Astrocyte (in vitro differentiated cells and primary cell): ENCODE data around the gene MDM1.

ENCODE experiments used
- EZH2 ChIP-seq: IDR thresholded peaks from 2 replicates; pipeline ENCODE4 v1.6.1; 2012; ENCODE audit warnings: mild to moderate bottlenecking, low read length, inconsistent platforms; ENCODE audit not compliant: insufficient read depth
- TF ChIP-seq, protein P1 (sequence below): IDR thresholded peaks from 2 replicates; pipeline ENCODE4 v1.5.1; 2011; ENCODE audit warnings: low read depth, mild to moderate bottlenecking, inconsistent platforms, low read length, moderate library complexity; ENCODE audit not compliant: insufficient read depth

DNA sequence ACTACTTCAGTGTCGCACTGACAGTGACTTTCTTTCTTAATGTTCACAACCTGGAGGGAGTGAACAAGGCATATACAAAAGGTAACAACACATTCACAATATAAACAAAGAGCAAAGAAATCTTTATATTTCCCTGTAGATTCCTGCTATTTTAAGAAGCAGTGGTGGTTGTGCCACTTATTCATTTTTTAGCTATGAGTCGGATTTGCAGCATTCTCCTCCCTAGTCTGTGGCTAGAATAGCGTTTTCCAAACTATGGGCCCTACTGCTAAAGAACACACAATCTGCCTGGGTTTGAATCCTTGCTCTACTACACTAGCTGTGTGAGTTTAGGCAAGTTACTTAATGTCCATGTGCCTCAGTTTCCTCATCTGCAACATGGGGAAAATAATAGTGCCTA lies 18.6 kb upstream of the MDM1 start:
- TF ChIP-seq, protein P1, sequence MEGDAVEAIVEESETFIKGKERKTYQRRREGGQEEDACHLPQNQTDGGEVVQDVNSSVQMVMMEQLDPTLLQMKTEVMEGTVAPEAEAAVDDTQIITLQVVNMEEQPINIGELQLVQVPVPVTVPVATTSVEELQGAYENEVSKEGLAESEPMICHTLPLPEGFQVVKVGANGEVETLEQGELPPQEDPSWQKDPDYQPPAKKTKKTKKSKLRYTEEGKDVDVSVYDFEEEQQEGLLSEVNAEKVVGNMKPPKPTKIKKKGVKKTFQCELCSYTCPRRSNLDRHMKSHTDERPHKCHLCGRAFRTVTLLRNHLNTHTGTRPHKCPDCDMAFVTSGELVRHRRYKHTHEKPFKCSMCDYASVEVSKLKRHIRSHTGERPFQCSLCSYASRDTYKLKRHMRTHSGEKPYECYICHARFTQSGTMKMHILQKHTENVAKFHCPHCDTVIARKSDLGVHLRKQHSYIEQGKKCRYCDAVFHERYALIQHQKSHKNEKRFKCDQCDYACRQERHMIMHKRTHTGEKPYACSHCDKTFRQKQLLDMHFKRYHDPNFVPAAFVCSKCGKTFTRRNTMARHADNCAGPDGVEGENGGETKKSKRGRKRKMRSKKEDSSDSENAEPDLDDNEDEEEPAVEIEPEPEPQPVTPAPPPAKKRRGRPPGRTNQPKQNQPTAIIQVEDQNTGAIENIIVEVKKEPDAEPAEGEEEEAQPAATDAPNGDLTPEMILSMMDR, result no peak
- no peak for TF ChIP-seq EZH2
